HepG2 (cell line): ENCODE results near the gene TMEM63C. TPM values are rescaled to one million over a fixed set of nuclear protein-coding genes. Genes with fewer than 3 reads are reported as not detected.

ENCODE experiments used
- ATAC-seq: fragments of 200-7000 bp; cut with Tn5 transposase; 3 replicates; pipeline ENCODE4 v1.9.1; 2020; ENCODE audit warnings: mild to moderate bottlenecking, moderate library complexity
- BruUV-seq: library from RNA; stranded (reverse); fragments of 400-500 nt; replicated peaks from 2 replicates; lab custom pipeline; 2021; lab: Mats Ljungman, UMichigan
- CTCF ChIA-PET: fragments of 300-600 bp; formaldehyde crosslinking; extraction: SDS; loops from one replicate; lab custom pipeline; 2021; ENCODE audit warnings: low total read pairs, inconsistent platforms, low intra/inter-chr PET ratio; lab: Yijun Ruan, JAX
- POLR2A ChIA-PET: fragments of 350-600 bp; sonication (Branson Sonifier 250); formaldehyde crosslinking; loops from one replicate; lab custom pipeline; 2020; ENCODE audit warnings: antibody characterized with exemption, inconsistent platforms; lab: Yijun Ruan, JAX
- DNase-seq: peaks from one replicate; pipeline ENCODE4 v3.0.0-alpha.2; 2015; ENCODE audit warnings: low spot score
- FAIRE-seq: peaks from 3 replicates; lab custom pipeline; 2011; peaks lifted over from hg19 to GRCh38; lab: Jason Lieb, UNC
- H2AFZ ChIP-seq: one replicate; pipeline ENCODE4 v1.6.1; 2011; ENCODE audit warnings: low read length, inconsistent platforms
- H3K27ac ChIP-seq: fragments of 300-600 bp; 3 replicates; pipeline ENCODE4 v1.8.0; 2011; ENCODE audit warnings: mixed run types, mild to moderate bottlenecking, mixed read lengths, low read length, inconsistent platforms; ENCODE audit not compliant: insufficient read depth; ENCODE audit errors: extremely low read length
- H3K27me3 ChIP-seq, 2 experiments: fragments of 200-600 bp in 1 of 2; 2 replicates in 1 of 2; 3 replicates in 1 of 2; pipeline versions ENCODE4 v1.6.0 to v1.8.0; 2011; ENCODE audit warnings: low read length in 2 of 2, mild to moderate bottlenecking in 2 of 2, moderate library complexity in 2 of 2, inconsistent platforms in 1 of 2; ENCODE audit not compliant: insufficient read depth in 2 of 2, control insufficient read depth in 1 of 2
- H3K36me3 ChIP-seq, 2 experiments: fragments of 200-600 bp in 1 of 2; replicated peaks in 1 of 2; 2 replicates in 1 of 2; 3 replicates in 1 of 2; pipeline versions ENCODE4 v1.5.1 to v1.8.0; 2011; ENCODE audit warnings: low read length in 2 of 2, inconsistent platforms in 1 of 2; ENCODE audit not compliant: insufficient read depth in 2 of 2, control insufficient read depth in 1 of 2
- H3K4me1 ChIP-seq: 2 replicates; pipeline ENCODE4 v1.5.1; 2012; ENCODE audit warnings: low read length, inconsistent platforms; ENCODE audit not compliant: insufficient read depth
- H3K4me2 ChIP-seq: 2 replicates; pipeline ENCODE4 v1.6.0; 2011; ENCODE audit warnings: low read depth, low read length, inconsistent platforms
- H3K4me3 ChIP-seq, 3 experiments: fragments of 200-600 bp in 1 of 3; sonication (generic), shearing (Covaris generic) in 1 of 3; replicated peaks in 1 of 3; 2 replicates each; pipeline ENCODE4 v1.5.1; 2011 to 2016; ENCODE audit warnings: low read length in 3 of 3, inconsistent platforms in 2 of 3, low read depth in 2 of 3, mild to moderate bottlenecking in 2 of 3, control low read depth in 1 of 3, mixed read lengths in 1 of 3; ENCODE audit not compliant: insufficient read depth in 1 of 3
- H3K79me2 ChIP-seq: one replicate; pipeline ENCODE4 v1.6.1; 2011; ENCODE audit warnings: low read length, inconsistent platforms; ENCODE audit not compliant: insufficient read depth
- H3K9ac ChIP-seq: 2 replicates; pipeline ENCODE4 v1.6.0; 2011; ENCODE audit warnings: mild to moderate bottlenecking, low read depth, low read length, inconsistent platforms; ENCODE audit not compliant: insufficient read depth
- H3K9me3 ChIP-seq: 2 replicates; pipeline ENCODE4 v1.5.1; 2012; ENCODE audit warnings: mild to moderate bottlenecking, low read length
- H4K20me1 ChIP-seq: 2 replicates; pipeline ENCODE4 v1.6.0; 2011; ENCODE audit warnings: inconsistent platforms, mild to moderate bottlenecking, low read length, moderate library complexity; ENCODE audit not compliant: insufficient read depth
- CCDC6 ChIP-seq: sonication (generic); formaldehyde crosslinking; IDR thresholded peaks from 2 replicates; pipeline ENCODE4 v1.8.1; 2022; ENCODE audit warnings: mild to moderate bottlenecking, missing genetic modification reagents, moderate library complexity
- ETV5 ChIP-seq: IDR thresholded peaks from 2 replicates; pipeline ENCODE4 v1.6.1; 2018; ENCODE audit warnings: missing biosample characterization, missing genetic modification reagents, inconsistent platforms, borderline replicate concordance
- PLSCR1 ChIP-seq: sonication (generic); formaldehyde crosslinking; IDR thresholded peaks from 2 replicates; pipeline ENCODE4 v1.5.0; 2020; ENCODE audit warnings: missing genetic modification reagents, mild to moderate bottlenecking, borderline replicate concordance
- ZBED4 ChIP-seq: sonication (generic); formaldehyde crosslinking; IDR thresholded peaks from 2 replicates; pipeline ENCODE4 v1.4.0; 2020; ENCODE audit warnings: missing genetic modification reagents, borderline replicate concordance
- ZNF766 ChIP-seq: sonication (generic); formaldehyde crosslinking; IDR thresholded peaks from 2 replicates; pipeline ENCODE4 v1.5.0; 2020; ENCODE audit warnings: missing genetic modification reagents, borderline replicate concordance
- WGBS: methylation state at CpG from one replicate; pipeline ENCODE4 v1.1.6; 2017; ENCODE audit warnings: low lambda C conversion rate; 5-methylcytosine and 5-hydroxymethylcytosine counted together
- in situ Hi-C: cut with HindIII; loops from 2 replicates; pipeline ENCODE4 v1.10.0; 2017; ENCODE audit warnings: low pct_unique_long_range_greater_than_20kb; ENCODE audit not compliant: extremely low pct_ligation_motif_present
- intact Hi-C: fragments of 100-400 bp; cut with micrococcal nuclease; formaldehyde crosslinking; loops from one replicate; pipeline ENCODE4 v1.10.0; 2022; ENCODE audit not compliant: unreplicated experiment
- polyA plus RNA-seq, 8 experiments: library from polyadenylated mRNA; depleted of rRNA in 3 of 8; stranded (reverse) in 7 of 8; unstranded in 1 of 8; fragments of >200 nt; fragmentation: Illumina TruSeq in 4 of 8; extraction: Trizol in 4 of 8; gene quantifications; 2 replicates each; pipeline versions ENCODE4 v1.2.1 to v1.2.3, GENCODE V29; 2011 to 2016; ENCODE audit warnings: low read depth in 4 of 8, missing spikeins in 1 of 8, mixed read lengths in 1 of 8; ENCODE audit not compliant: insufficient read depth in 1 of 8
- total RNA-seq, 5 experiments: library from RNA; depleted of rRNA; stranded (reverse); fragments of >200 nt; fragmentation: Illumina TruSeq; extraction: Trizol; gene quantifications; 2 replicates each; pipeline ENCODE4 v1.2.3, GENCODE V29; 2016; ENCODE audit warnings: low read depth in 1 of 5

TMEM63C gene
- total and polyA plus RNA-seq, 2 of the 13 experiments (the other 11 are each of a cell fraction or from before 2014, with no cell fraction given) = 0.17 to 0.27 TPM

- TF ChIP-seq ETV5 = no peak
- no peak for TF ChIP-seq ZBED4
- TF ChIP-seq ZNF766 (CRISPR knock-in tag) = no peak
- no peak for TF ChIP-seq CCDC6 (CRISPR knock-in tag)
- no peak for TF ChIP-seq PLSCR1 (CRISPR knock-in tag)
- in situ Hi-C loops (no loop called here), intact Hi-C loops (no loop called here)
- ATAC-seq (no peak; the same call in 2 of the 3 replicates), DNase-seq (no peak), FAIRE-seq (no peak)
- 17% methylated on average over 1 of the region's 10 CpGs for WGBS
- no peak overlapping the region for H2AFZ ChIP-seq
- no peaks in the 10 kb centered on the region for H3K79me2 ChIP-seq
- H4K20me1 ChIP-seq = peaks cover 2% of the 10 kb centered on the region; the same call in 1 of the 2 replicates
- no peaks in the 10 kb centered on the region for H3K36me3 ChIP-seq
- no peak overlapping the region for H3K9ac ChIP-seq
- H3K4me3 ChIP-seq = no peak overlapping the region
- H3K4me2 ChIP-seq = no peak overlapping the region
- POLR2A ChIA-PET = no interaction called here
- H3K9me3 ChIP-seq = no peaks in the 10 kb centered on the region
- H3K27me3 ChIP-seq = peaks cover 9 to 45% of the 10 kb centered on the region in 2 experiments
- no peaks in the 10 kb centered on the region; the same call in 1 of the 2 replicates for H3K4me1 ChIP-seq
- BruUV-seq = no TSS peak
- H3K27ac ChIP-seq = no peak overlapping the region
- CTCF ChIA-PET = no interaction called here
Observed at GRCh38 chr14:77260631-77261030, 79.0 kb downstream of the TMEM63C start.
